22Rv1 (cell line): ENCODE measurements around the gene PLIN5.

ENCODE experiments used
- H3K27ac ChIP-seq: fragments of 450-650 bp; 2 replicates; pipeline ENCODE4 v1.5.1; 2017
- CTCF ChIP-seq: fragments of 450-650 bp; IDR thresholded peaks from 2 replicates; pipeline ENCODE4 v1.5.1; 2017; ENCODE audit warnings: mild to moderate bottlenecking
- ZFX ChIP-seq: fragments of 450-650 bp; IDR thresholded peaks from 2 replicates; pipeline ENCODE4 v1.6.1; 2017; ENCODE audit warnings: antibody characterized with exemption, borderline replicate concordance

Gene PLIN5

GRCh38 chr19:4492337-4493103 is 42.5 kb downstream of the PLIN5 start:
- no peak overlapping the region for H3K27ac ChIP-seq
- TF ChIP-seq CTCF = no peak
- no peak for TF ChIP-seq ZFX

- TF ChIP-seq CTCF (no peak), ZFX (no peak)
These were observed 43.6 kb downstream of the PLIN5 start for GRCh38 chr19:4491446-4491845.

GRCh38 chr19:4488496-4488895 is 46.5 kb downstream of the PLIN5 start:
- H3K27ac ChIP-seq = no peak overlapping the region
- TF ChIP-seq ZFX (no peak), CTCF (no peak)

More at GRCh38 chr19:4491446-4491845, 43.6 kb downstream of the PLIN5 start:
- no peak overlapping the region for H3K27ac ChIP-seq

GRCh38 chr19:4487572-4487971 is 47.5 kb downstream of the PLIN5 start:
- H3K27ac ChIP-seq = no peak overlapping the region
- TF ChIP-seq ZFX (no peak), CTCF (no peak)

GRCh38 chr19:4483385-4483784 is 51.6 kb downstream of the PLIN5 start:
- no peak overlapping the region for H3K27ac ChIP-seq
- TF ChIP-seq CTCF (no peak), ZFX (no peak)

GRCh38 chr19:4482721-4483364 is 52.2 kb downstream of the PLIN5 start:
- H3K27ac ChIP-seq = no peak overlapping the region
- no peak for TF ChIP-seq CTCF
- TF ChIP-seq ZFX = no peak
